HG03066 (cell line): ENCODE results near the gene USO1.
"Not testable (repeated sequence)": the region's sequence is repeated elsewhere in the genome, so short reads cannot be mapped to it uniquely, and the experiment has no call there.

Experiments
- ATAC-seq: cut with Tn5 transposase; IDR thresholded peaks from one replicate; pipeline ENCODE4 v1.9.1; 2021; ENCODE audit warnings: low read depth; ENCODE audit not compliant: unreplicated experiment

The USO1 gene

GRCh38 chr4:75745721-75746199 is 21.4 kb downstream of the USO1 start:
- ATAC-seq, result no peak

DNA sequence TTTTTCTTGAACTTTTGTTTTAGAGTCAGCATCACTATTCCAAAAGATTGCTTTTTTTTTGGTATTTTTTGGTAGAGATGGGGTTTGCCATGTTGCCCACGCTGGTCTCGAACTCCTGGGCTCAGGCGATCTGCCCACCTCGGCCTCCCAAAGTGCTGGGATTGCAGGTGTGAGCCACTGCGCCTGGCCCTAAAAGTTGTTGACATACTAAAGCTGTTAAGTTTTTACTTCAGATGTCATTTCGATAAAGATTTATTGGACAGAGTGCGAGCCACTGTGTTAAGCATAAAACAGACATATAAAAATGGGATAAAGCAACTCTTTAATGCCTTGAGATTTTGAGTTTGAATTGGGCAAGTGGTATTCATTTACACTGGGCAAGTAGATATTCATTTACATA is 28.3 kb downstream of the USO1 start:
- no peak for ATAC-seq

DNA sequence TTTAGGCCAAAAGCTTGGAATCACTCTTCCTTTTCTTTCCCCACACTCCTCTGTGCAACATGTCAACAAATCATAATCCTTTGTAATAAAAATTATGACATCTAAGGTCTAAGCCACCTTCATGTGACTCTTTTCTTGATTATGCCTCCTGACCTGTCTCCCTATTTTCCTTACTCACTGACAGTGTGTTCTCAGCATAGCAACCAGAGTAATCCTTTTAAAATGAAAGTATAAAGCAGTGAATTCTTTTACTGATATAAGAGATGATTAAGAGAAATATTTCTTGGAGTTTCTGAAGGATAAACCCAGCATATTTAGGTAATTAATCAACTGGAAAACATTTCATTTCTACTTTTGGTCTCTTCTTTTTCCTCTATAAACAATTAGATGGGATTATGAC is 44.7 kb downstream of the USO1 start:
- no peak for ATAC-seq

DNA sequence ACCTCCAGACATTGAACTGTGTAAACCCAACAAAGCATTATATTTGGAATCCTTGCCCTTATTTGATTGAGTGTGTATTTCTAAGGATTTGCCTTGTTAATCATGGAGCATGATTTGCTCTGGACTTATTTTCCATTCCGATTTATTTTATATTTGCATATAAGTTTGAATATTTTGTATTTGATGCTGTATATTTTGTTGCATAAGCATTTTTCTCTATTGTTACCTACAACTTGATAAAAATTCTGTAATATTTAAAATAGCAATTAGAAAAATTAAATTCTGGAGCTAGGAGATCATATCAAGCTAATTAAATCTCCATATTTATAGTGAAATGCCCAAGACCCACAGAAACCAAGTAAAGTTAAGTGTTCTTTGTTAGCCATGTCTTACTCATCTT is 47.2 kb downstream of the USO1 start:
- ATAC-seq, result no peak

GRCh38 chr4:75777589-75777988 is 53.2 kb downstream of the USO1 start:
- no peak for ATAC-seq

- no peak for ATAC-seq
Observed at GRCh38 chr4:75779105-75779757, 54.9 kb downstream of the USO1 start.

DNA sequence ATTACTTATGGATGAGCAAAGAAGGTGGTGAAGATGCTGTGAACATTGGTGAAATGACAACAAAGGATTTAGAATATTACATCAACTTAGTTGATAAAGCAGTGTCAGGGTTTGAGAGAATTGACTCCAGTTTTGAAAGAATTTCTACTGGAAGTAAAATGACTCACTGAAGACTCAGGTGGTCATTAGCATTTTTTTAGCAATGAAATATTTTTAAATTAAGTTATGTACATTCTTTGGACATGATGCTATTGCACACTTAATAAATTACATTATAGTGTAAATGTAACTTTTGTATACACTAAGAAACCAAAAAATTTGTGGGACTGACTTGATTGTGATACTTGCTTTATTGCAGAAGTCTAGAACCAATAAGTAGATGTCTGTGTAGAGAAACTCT is 56.9 kb downstream of the USO1 start:
- no peak for ATAC-seq

- ATAC-seq, result no peak
Observed at GRCh38 chr4:75786526-75786925, 62.1 kb downstream of the USO1 start.

DNA sequence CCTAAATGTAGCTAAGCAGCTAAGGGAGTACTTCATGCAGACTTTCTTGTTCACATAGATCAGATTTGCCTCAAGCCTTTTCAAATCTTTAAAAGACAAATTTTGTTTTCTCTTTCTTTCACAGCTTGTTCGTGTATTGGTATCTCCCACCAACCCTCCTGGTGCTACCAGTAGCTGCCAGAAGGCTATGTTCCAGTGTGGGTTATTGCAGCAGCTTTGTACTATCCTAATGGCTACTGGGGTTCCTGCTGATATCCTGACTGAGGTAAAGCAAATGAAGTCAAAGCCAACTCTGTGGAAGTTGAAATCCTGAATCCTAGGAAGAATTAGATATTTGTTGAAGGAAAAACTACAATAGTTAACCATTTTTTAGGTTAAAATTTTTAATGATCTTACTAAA is 62.6 kb downstream of the USO1 start:
- no peak for ATAC-seq

- ATAC-seq, result no peak
Observed at GRCh38 chr4:75790024-75790423, 65.6 kb downstream of the USO1 start.

GRCh38 chr4:75800972-75801371 is 76.6 kb downstream of the USO1 start:
- ATAC-seq, result no peak

GRCh38 chr4:75806035-75806434 is 81.7 kb downstream of the USO1 start:
- ATAC-seq, result not testable (repeated sequence)

DNA sequence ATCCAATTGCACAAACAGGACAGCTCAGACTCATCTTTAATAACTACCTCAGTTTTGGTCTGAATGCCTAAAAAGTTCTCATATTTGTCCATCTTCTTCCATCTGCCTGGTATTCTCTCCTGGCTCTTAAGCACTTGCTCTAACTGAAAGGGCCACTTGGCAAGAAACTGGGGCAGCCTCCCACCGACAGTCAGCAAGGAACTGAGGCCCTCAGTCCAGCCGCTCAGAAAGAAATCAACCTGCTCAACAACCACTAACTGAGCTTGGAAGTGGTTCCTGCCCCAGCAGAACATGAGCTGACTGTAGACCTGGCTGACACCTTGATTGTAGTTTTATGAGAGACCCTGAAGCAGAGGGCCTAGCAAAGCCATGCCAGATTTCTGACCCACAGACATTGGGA is 93.5 kb downstream of the USO1 start:
- ATAC-seq, result no peak

- ATAC-seq, result no peak
Observed at GRCh38 chr4:75819121-75819520, 94.7 kb downstream of the USO1 start.

GRCh38 chr4:75820197-75820596 is 95.8 kb downstream of the USO1 start:
- ATAC-seq, result no peak

- no peak for ATAC-seq
Observed at GRCh38 chr4:75820676-75821075, 96.3 kb downstream of the USO1 start.

DNA sequence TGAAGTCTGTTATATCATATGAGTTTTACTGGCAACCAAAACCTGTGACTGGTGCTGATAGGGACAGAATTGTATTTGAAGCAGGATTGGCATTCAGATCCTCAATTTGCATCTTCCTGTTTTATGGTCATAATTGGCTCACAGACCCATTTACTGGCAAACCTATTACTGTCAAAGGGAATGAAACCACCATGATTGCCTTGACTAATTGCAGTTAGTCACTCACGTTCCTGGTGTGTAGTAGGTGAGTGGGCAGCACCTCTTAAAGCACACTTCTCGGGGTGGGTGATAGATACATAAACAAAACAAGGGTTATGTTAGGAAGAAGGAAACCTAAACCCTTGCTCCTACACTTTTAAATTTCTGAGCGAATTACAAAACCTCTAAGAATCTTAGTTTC is 96.8 kb downstream of the USO1 start:
- no peak for ATAC-seq

GRCh38 chr4:75821966-75822365 is 97.6 kb downstream of the USO1 start:
- ATAC-seq, result no peak

GRCh38 chr4:75822416-75822815 is 98.0 kb downstream of the USO1 start:
- no peak for ATAC-seq

GRCh38 chr4:75823812-75824211 is 99.4 kb downstream of the USO1 start:
- no peak for ATAC-seq

GRCh38 chr4:75830906-75831305 is 106.5 kb downstream of the USO1 start:
- ATAC-seq, result no peak

DNA sequence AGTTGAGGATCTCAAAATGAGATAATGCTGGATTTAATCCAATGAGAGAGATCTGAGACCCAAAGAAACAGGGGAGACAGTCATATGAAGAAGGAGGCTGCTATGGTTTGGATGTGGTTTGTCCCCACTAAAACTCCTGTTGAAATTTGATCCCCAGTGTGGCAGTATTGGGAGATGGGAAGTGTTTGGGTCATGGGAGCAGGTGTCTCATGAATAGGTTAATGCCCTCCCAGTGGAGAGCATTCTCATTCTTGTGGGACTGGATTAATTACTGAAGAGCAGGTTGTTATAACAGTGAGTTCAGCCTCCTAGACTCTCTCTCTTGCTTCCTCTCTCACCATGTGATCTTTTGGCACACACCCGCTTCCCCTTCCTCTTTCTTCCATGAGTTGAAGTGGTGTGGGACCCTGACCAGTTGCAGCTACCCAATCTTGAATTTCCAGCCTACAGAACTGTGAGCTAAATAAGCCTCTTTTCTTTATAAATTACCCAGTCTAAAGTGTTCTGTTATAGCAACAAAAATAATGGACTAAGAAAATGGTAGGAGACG is 107.6 kb downstream of the USO1 start:
- ATAC-seq, result no peak
